H9 (cell line): ENCODE data around the gene ARHGAP40. TPM values are rescaled to one million over a fixed set of nuclear protein-coding genes. Genes with fewer than 3 reads are reported as not detected.
A peak's percentile ranks its signal among the peaks of the same experiment; 100 is the strongest.

Experiments used
- DNase-seq: peaks from one replicate; pipeline ENCODE4 v3.0.0-alpha.2; 2017
- H2AFZ ChIP-seq: one replicate; pipeline ENCODE4 v1.6.1; 2013; ENCODE audit warnings: mild to moderate bottlenecking, low read length, control low read depth, moderate library complexity
- H2AK5ac ChIP-seq: 2 replicates; pipeline ENCODE4 v1.6.1; 2013; ENCODE audit warnings: low read length, control low read depth, mixed read lengths; ENCODE audit not compliant: insufficient read length
- H2BK120ac ChIP-seq: one replicate; pipeline ENCODE4 v1.6.1; 2013; ENCODE audit warnings: low read depth, mild to moderate bottlenecking, low read length, control low read depth, inconsistent platforms; ENCODE audit not compliant: poor library complexity, severe bottlenecking
- H2BK12ac ChIP-seq: 2 replicates; pipeline ENCODE4 v1.6.1; 2013; ENCODE audit warnings: low read length, control low read depth, mixed read lengths, low read depth; ENCODE audit not compliant: insufficient read length
- H2BK15ac ChIP-seq: 2 replicates; pipeline ENCODE4 v1.6.1; 2013; ENCODE audit warnings: low read depth, low read length, control low read depth
- H2BK20ac ChIP-seq: one replicate; pipeline ENCODE4 v1.6.1; 2013; ENCODE audit warnings: low read depth, mild to moderate bottlenecking, low read length, control low read depth, inconsistent platforms; ENCODE audit not compliant: poor library complexity, severe bottlenecking
- H2BK5ac ChIP-seq: 2 replicates; pipeline ENCODE4 v1.6.1; 2013; ENCODE audit warnings: low read length, control low read depth, mixed read lengths; ENCODE audit not compliant: insufficient read length
- H3K14ac ChIP-seq: 2 replicates; pipeline ENCODE4 v1.6.1; 2013; ENCODE audit warnings: low read length, control low read depth; ENCODE audit not compliant: insufficient read depth
- H3K18ac ChIP-seq: 2 replicates; pipeline ENCODE4 v1.6.1; 2013; ENCODE audit warnings: low read depth, mild to moderate bottlenecking, mixed read lengths, low read length, control low read depth; ENCODE audit not compliant: insufficient read length
- H3K23ac ChIP-seq: 2 replicates; pipeline ENCODE4 v1.6.1; 2013; ENCODE audit warnings: low read length, control low read depth, mixed read lengths, low read depth; ENCODE audit not compliant: insufficient read length
- H3K23me2 ChIP-seq: 2 replicates; pipeline ENCODE4 v1.6.1; 2013; ENCODE audit warnings: low read depth, mild to moderate bottlenecking, mixed read lengths, low read length, control low read depth; ENCODE audit not compliant: insufficient read length, poor library complexity, severe bottlenecking
- H3K27ac ChIP-seq: 2 replicates; pipeline ENCODE4 v1.5.1; 2013; ENCODE audit warnings: low read length, control low read depth, mixed read lengths, low read depth; ENCODE audit not compliant: insufficient read length
- H3K27me3 ChIP-seq: 2 replicates; pipeline ENCODE4 v1.6.1; 2013; ENCODE audit warnings: low read length, control low read depth, inconsistent platforms; ENCODE audit not compliant: insufficient read depth
- H3K4ac ChIP-seq: 2 replicates; pipeline ENCODE4 v1.6.1; 2013; ENCODE audit warnings: low read depth, mild to moderate bottlenecking, control low read depth, inconsistent platforms, low read length, moderate library complexity
- H3K4me1 ChIP-seq: 2 replicates; pipeline ENCODE4 v1.6.1; 2013; ENCODE audit warnings: low read length, control low read depth, inconsistent platforms; ENCODE audit not compliant: insufficient read depth
- H3K4me2 ChIP-seq: 2 replicates; pipeline ENCODE4 v1.6.1; 2013; ENCODE audit warnings: low read length, control low read depth, mixed read lengths; ENCODE audit not compliant: insufficient read length, insufficient read depth
- H3K56ac ChIP-seq: 2 replicates; pipeline ENCODE4 v1.6.1; 2013; ENCODE audit warnings: low read depth, mild to moderate bottlenecking, mixed read lengths, low read length, control low read depth; ENCODE audit not compliant: insufficient read length
- H3K79me1 ChIP-seq: 2 replicates; pipeline ENCODE4 v1.6.1; 2013; ENCODE audit warnings: low read depth, mild to moderate bottlenecking, moderate library complexity, low read length, control low read depth, inconsistent platforms; ENCODE audit not compliant: insufficient read depth, poor library complexity, severe bottlenecking
- H3K79me2 ChIP-seq: 2 replicates; pipeline ENCODE4 v1.6.1; 2013; ENCODE audit warnings: low read length, control low read depth, inconsistent platforms; ENCODE audit not compliant: insufficient read depth
- H3K9ac ChIP-seq: 2 replicates; pipeline ENCODE4 v1.6.1; 2013; ENCODE audit warnings: low read length, control low read depth, mixed read lengths; ENCODE audit not compliant: insufficient read length; ENCODE audit errors: extremely low read depth
- H3K9me3 ChIP-seq: one replicate; pipeline ENCODE4 v1.6.1; 2013; ENCODE audit warnings: low read depth, low read length, inconsistent platforms; ENCODE audit not compliant: control insufficient read depth
- H3T11ph ChIP-seq: one replicate; pipeline ENCODE4 v1.6.1; 2013; ENCODE audit warnings: mild to moderate bottlenecking, low read length, control low read depth, inconsistent platforms
- H4K20me1 ChIP-seq: one replicate; pipeline ENCODE4 v1.6.1; 2013; ENCODE audit not compliant: control insufficient read depth, insufficient read length, insufficient read depth
- H4K5ac ChIP-seq: 2 replicates; pipeline ENCODE4 v1.6.1; 2013; ENCODE audit warnings: low read depth, mild to moderate bottlenecking, mixed read lengths, low read length, control low read depth; ENCODE audit not compliant: insufficient read length
- H4K8ac ChIP-seq: replicated peaks from 2 replicates; pipeline ENCODE4 v1.6.1; 2013; ENCODE audit warnings: low read length, control low read depth, mixed read lengths, low read depth; ENCODE audit not compliant: insufficient read length
- H4K91ac ChIP-seq: 2 replicates; pipeline ENCODE4 v1.6.1; 2013; ENCODE audit warnings: low read depth, mild to moderate bottlenecking, moderate library complexity, mixed read lengths, low read length, control low read depth; ENCODE audit not compliant: insufficient read length
- H3K27ac Mint-ChIP-seq, 3 experiments: 2 replicates in 2 of 3; 3 replicates in 1 of 3; pipeline ENCODE4 v1.8.0; 2020 to 2021; ENCODE audit warnings: mixed read lengths in 3 of 3, mild to moderate bottlenecking in 1 of 3, moderate library complexity in 1 of 3
- H3K27me3 Mint-ChIP-seq: 2 replicates; pipeline ENCODE4 v1.8.0; 2021; ENCODE audit warnings: low read depth, mild to moderate bottlenecking, moderate library complexity, mixed read lengths
- H3K36me3 Mint-ChIP-seq, 3 experiments: 2 replicates in 2 of 3; 3 replicates in 1 of 3; pipeline ENCODE4 v1.8.0; 2020 to 2021; ENCODE audit warnings: low read depth in 3 of 3, mixed read lengths in 3 of 3; ENCODE audit not compliant: insufficient read depth in 1 of 3
- H3K4me1 Mint-ChIP-seq, 2 experiments: 2 replicates each; pipeline ENCODE4 v1.8.0; 2020; ENCODE audit warnings: mixed read lengths in 2 of 2
- H3K4me3 Mint-ChIP-seq, 2 experiments: 2 replicates in 1 of 2; 3 replicates in 1 of 2; pipeline ENCODE4 v1.8.0; 2020 to 2021; ENCODE audit warnings: mild to moderate bottlenecking in 2 of 2, mixed read lengths in 2 of 2, moderate library complexity in 1 of 2
- H3K9me3 Mint-ChIP-seq, 2 experiments: 2 replicates in 1 of 2; 3 replicates in 1 of 2; pipeline ENCODE4 v1.8.0; 2020; ENCODE audit warnings: mild to moderate bottlenecking in 2 of 2, mixed read lengths in 2 of 2, moderate library complexity in 1 of 2
- CTCF ChIP-seq: fragments of 200-600 bp; sonication (generic); conservative IDR thresholded peaks from 3 replicates; pipeline ENCODE4 v1.8.0; 2021; ENCODE audit warnings: antibody characterized with exemption, mild to moderate bottlenecking
- WGBS: extraction: QIAGEN DNeasy Blood & Tissue Kit; methylation state at CpG from one replicate; pipeline ENCODE4 v1.1.7; 2013; ENCODE audit warnings: missing lambda C conversion rate, low lambda C conversion rate, mixed read lengths; ENCODE audit not compliant: insufficient read length; ENCODE audit errors: extremely low coverage; 5-methylcytosine and 5-hydroxymethylcytosine counted together
- total RNA-seq: library from RNA; stranded (reverse); gene quantifications from 2 replicates; pipeline ENCODE4 v1.2.1, GENCODE V29; 2021

ARHGAP40 gene
- total RNA-seq, 1 experiment from 2014 or later = 0.17 TPM

- no CpG with 5 or more reads among the region's 5 CpGs for WGBS
- H3K9ac ChIP-seq = no peak overlapping the region
Observed at GRCh38 chr20:38602185-38602581, 574 bp downstream of the ARHGAP40 start.

More at GRCh38 chr20:38602185-38602581, 574 bp downstream of the ARHGAP40 start:
- no peak overlapping the region for H3K56ac ChIP-seq
- H3K4me2 ChIP-seq = peak overlapping the region; percentile 62
- H2BK15ac ChIP-seq = no peak overlapping the region
- no peak overlapping the region for H2BK20ac ChIP-seq
- no peak overlapping the region for H3T11ph ChIP-seq
- H4K5ac ChIP-seq = no peak overlapping the region
- H3K18ac ChIP-seq = no peak overlapping the region
- H2BK120ac ChIP-seq = no peak overlapping the region
- H3K4me1 Mint-ChIP-seq = peaks cover 24 to 31% of the 10 kb centered on the region in 2 experiments
- H2AK5ac ChIP-seq = no peak overlapping the region
- H3K14ac ChIP-seq = no peak overlapping the region
- no peaks in the 10 kb centered on the region for H3K9me3 ChIP-seq
- TF ChIP-seq CTCF = no peak
- H3K27ac Mint-ChIP-seq = no peak overlapping the region
- no peaks in the 10 kb centered on the region for H3K23me2 ChIP-seq
- no peak overlapping the region for H3K4ac ChIP-seq
- no peaks in the 10 kb centered on the region for H3K79me2 ChIP-seq
- no peak overlapping the region for H3K23ac ChIP-seq
- DNase-seq = peak; percentile 48
- no peaks in the 10 kb centered on the region for H3K79me1 ChIP-seq
- no peaks in the 10 kb centered on the region for H4K20me1 ChIP-seq
- no peak overlapping the region for H2BK12ac ChIP-seq
- H4K91ac ChIP-seq = no peak overlapping the region
- H3K4me1 ChIP-seq = no peaks in the 10 kb centered on the region; the same call in 1 of the 2 replicates
- H4K8ac ChIP-seq = no peak overlapping the region
- no peak overlapping the region for H3K27ac ChIP-seq
- no peak overlapping the region for H2BK5ac ChIP-seq
- H2AFZ ChIP-seq = no peak overlapping the region
- no peaks in the 10 kb centered on the region for H3K27me3 ChIP-seq
- peaks cover 5 to 10% (median 5%) of the 10 kb centered on the region in 3 experiments; a peak in 6 of 7 replicates for H3K36me3 Mint-ChIP-seq
- H3K27me3 Mint-ChIP-seq = peaks cover 21% of the 10 kb centered on the region
- peaks cover 10 to 11% of the 10 kb centered on the region in 2 experiments for H3K9me3 Mint-ChIP-seq
- H3K4me3 Mint-ChIP-seq = peak overlapping the region; percentile 61 to 77; a peak in 2 of 5 replicates
